OCI-LY3 (cell line): ENCODE measurements around the gene LSM7.

Source experiments
- H2AFZ ChIP-seq: fragments of 200-600, 300-600 bp; shearing (Covaris generic); 2 replicates; pipeline ENCODE4 v1.6.0; 2014; ENCODE audit warnings: antibody characterized with exemption, low read depth, low read length
- H3K27ac ChIP-seq: fragments of 200-600, 300-600 bp; sonication (generic); 2 replicates; pipeline ENCODE4 v1.5.1; 2014; ENCODE audit warnings: mild to moderate bottlenecking, low read length, moderate library complexity, mixed read lengths
- H3K27me3 ChIP-seq: fragments of 200-600, 300-600 bp; sonication (generic); 2 replicates; pipeline ENCODE4 v1.6.1; 2014; ENCODE audit warnings: low read depth, low read length, mixed read lengths
- H3K36me3 ChIP-seq: fragments of 200-600, 300-600 bp; sonication (generic); replicated peaks from 2 replicates; pipeline ENCODE3; 2014; ENCODE audit warnings: low read depth, low read length, mixed read lengths
- H3K4me1 ChIP-seq: fragments of 300-600, 200-600 bp; sonication (generic); 2 replicates; pipeline ENCODE4 v1.6.1; 2014; ENCODE audit warnings: low read length, mixed read lengths
- H3K4me2 ChIP-seq: fragments of 200-600, 300-600 bp; sonication (generic); 2 replicates; pipeline ENCODE4 v1.6.1; 2014; ENCODE audit warnings: low read length, mixed read lengths
- H3K4me3 ChIP-seq: fragments of 300-600, 200-600 bp; sonication (generic); 2 replicates; pipeline ENCODE4 v1.5.1; 2014; ENCODE audit warnings: antibody characterized with exemption, mild to moderate bottlenecking, low read length, moderate library complexity
- H3K79me2 ChIP-seq: fragments of 300-600, 200-600 bp; shearing (Covaris generic); 2 replicates; pipeline ENCODE4 v1.6.1; 2014; ENCODE audit warnings: mild to moderate bottlenecking, low read length, mixed read lengths
- H3K9ac ChIP-seq: fragments of 300-600, 200-600 bp; shearing (Covaris generic); 2 replicates; pipeline ENCODE4 v1.6.0; 2014; ENCODE audit warnings: mild to moderate bottlenecking, low read length, moderate library complexity
- H3K9me3 ChIP-seq: fragments of 200-600, 300-600 bp; shearing (Covaris generic); 2 replicates; pipeline ENCODE4 v1.6.1; 2014; ENCODE audit warnings: low read length, mixed read lengths; ENCODE audit not compliant: insufficient read depth
- H4K20me1 ChIP-seq: fragments of 200-600, 300-600 bp; sonication (generic); 2 replicates; pipeline ENCODE4 v1.6.1; 2016; ENCODE audit warnings: low read length, mixed read lengths; ENCODE audit not compliant: insufficient read depth
- EZH2phosphoT487 ChIP-seq: fragments of 200-600 bp; shearing (Covaris generic); IDR thresholded peaks from 2 replicates; pipeline ENCODE4 v1.6.1; 2018; ENCODE audit warnings: antibody characterized with exemption, mixed run types, low read depth
- TF ChIP-seq, protein P1 (sequence below): fragments of 200-600, 300-600 bp; sonication (generic); IDR thresholded peaks from 2 replicates; pipeline ENCODE4 v1.5.1; 2014; ENCODE audit warnings: antibody characterized with exemption, low read length, low read depth

The LSM7 gene

DNA sequence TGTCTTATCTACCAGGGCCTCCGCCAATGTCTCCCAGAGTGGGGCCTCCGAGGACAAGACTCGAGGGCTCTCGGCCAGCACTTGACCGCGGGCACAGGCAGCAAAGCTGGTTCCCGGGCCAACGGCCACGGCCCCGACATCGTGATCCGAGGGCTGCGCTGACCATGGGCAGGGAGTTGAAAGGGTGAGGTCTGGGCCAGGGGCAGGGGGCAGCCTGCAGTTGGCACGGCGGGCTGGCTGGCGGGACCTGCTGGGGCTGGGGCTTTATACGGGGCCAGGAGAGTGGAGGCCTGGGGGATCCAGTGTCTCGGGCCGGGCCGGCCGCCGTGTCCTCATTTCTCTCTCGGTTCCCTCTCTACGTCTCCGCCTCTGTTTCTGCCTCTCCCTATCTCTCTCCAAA is 10.6 kb downstream of the LSM7 start:
- Histone ChIP-seq H3K36me3 (peaks cover 5% of the 10 kb centered on the region), H3K4me1 (no peaks in the 10 kb centered on the region), H3K4me3 (no peak overlapping the region), H4K20me1 (no peaks in the 10 kb centered on the region), H3K27me3 (peaks cover 12% of the 10 kb centered on the region), H2AFZ (no peak overlapping the region), H3K9me3 (peaks cover 8% of the 10 kb centered on the region; the same call in 1 of the 2 replicates), H3K9ac (no peak overlapping the region), H3K27ac (no peak overlapping the region), H3K4me2 (no peak overlapping the region), H3K79me2 (no peaks in the 10 kb centered on the region)
- TF ChIP-seq, protein P1, sequence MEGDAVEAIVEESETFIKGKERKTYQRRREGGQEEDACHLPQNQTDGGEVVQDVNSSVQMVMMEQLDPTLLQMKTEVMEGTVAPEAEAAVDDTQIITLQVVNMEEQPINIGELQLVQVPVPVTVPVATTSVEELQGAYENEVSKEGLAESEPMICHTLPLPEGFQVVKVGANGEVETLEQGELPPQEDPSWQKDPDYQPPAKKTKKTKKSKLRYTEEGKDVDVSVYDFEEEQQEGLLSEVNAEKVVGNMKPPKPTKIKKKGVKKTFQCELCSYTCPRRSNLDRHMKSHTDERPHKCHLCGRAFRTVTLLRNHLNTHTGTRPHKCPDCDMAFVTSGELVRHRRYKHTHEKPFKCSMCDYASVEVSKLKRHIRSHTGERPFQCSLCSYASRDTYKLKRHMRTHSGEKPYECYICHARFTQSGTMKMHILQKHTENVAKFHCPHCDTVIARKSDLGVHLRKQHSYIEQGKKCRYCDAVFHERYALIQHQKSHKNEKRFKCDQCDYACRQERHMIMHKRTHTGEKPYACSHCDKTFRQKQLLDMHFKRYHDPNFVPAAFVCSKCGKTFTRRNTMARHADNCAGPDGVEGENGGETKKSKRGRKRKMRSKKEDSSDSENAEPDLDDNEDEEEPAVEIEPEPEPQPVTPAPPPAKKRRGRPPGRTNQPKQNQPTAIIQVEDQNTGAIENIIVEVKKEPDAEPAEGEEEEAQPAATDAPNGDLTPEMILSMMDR = no peak
- TF ChIP-seq EZH2phosphoT487 = no peak

DNA sequence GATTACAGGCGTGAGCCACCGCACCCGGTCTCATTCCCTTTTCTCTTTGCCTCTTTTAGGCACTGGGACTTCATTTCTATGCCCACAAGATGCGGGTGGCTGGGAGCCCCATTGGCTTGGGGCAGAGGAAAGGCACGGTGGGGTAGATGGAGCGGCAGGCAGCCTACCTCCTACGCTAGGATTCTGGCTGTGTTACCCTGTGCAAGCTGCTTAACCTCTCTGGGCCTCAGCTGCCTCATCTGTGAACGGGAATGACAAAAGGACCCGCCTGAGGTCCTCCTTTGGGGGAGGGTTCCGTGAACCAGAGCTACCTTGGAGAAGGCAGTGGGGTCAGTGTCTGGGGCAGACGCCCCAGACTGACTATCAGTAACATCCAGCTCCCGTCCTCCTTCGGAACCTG is 11.1 kb downstream of the LSM7 start:
- Histone ChIP-seq H2AFZ (no peak overlapping the region), H3K27me3 (peaks cover 12% of the 10 kb centered on the region), H3K4me2 (no peak overlapping the region), H3K79me2 (no peaks in the 10 kb centered on the region), H3K36me3 (peaks cover 5% of the 10 kb centered on the region), H3K4me3 (no peak overlapping the region), H3K9me3 (peaks cover 8% of the 10 kb centered on the region; the same call in 1 of the 2 replicates), H3K4me1 (no peaks in the 10 kb centered on the region), H3K27ac (no peak overlapping the region), H4K20me1 (no peaks in the 10 kb centered on the region), H3K9ac (no peak overlapping the region)
- TF ChIP-seq, protein P1 = no peak
- TF ChIP-seq EZH2phosphoT487 = no peak

DNA sequence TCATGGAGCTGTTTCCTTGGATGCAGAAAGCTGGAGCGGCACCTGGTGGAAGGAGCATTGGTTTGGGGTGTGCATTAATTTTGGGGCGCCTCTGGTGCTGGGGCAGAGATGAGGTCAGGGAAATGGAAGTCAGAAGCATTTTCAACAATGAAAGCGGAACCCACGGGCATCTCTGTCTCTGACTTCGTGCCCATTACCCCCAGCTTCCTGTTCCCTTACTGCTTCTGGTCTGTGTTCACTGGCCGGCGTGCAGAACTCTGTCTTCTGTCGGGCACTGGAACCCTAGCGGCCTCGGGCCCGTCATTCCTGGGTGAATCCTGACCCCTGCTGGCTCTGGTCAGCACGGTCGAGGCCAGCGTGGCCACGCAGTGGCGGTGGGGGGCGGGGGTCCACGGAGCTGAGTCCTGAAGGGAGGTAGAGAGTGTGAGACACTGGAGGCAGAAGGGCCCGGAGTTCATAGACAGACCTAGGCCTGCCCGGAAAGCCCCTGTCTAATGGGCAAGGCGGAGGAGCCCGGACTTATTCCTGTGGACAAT is 12.5 kb downstream of the LSM7 start:
- H3K27ac ChIP-seq = no peak overlapping the region

DNA sequence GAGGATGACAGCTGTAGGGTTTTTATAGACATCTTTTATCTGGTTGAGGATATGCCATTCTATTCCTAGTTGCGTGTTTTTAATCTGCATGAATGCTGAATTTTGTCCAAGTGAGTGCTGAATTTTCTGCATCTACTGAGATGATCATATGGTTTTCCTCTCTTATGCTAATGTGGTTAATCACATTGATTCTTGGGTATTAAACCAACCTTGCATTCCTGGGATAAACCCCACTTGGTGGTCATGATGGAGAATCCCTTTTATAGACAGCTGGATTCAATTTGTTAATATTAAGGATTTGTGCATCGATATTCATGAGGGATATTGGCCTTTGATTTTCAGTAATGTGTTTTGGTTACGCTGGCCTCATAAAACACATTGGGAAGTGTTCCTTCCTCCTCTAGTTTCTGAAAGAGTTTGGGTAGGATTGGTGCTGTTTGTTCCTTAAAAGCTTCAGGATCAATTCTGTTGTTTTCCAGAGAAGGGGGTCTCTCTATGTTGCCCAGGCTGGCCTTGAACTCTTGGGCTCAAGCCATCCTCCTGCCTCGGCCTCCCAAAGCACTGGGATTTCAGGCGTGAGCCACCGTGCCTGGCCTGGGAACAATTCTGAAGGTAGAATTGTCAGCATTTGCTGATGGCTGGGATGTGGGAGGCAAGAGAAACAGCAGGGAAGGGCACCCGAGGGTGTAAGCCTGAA is 13.1 kb downstream of the LSM7 start:
- H3K4me1 ChIP-seq = no peaks in the 10 kb centered on the region

More for the DNA sequence above, 12.5 kb downstream of the LSM7 start:
- Histone ChIP-seq H3K9ac (no peak overlapping the region), H3K4me2 (no peak overlapping the region; the same call in 1 of the 2 replicates), H3K36me3 (peaks cover 1% of the 10 kb centered on the region), H4K20me1 (no peaks in the 10 kb centered on the region), H3K4me1 (no peaks in the 10 kb centered on the region), H3K4me3 (no peak overlapping the region), H3K79me2 (no peaks in the 10 kb centered on the region), H3K27me3 (peaks cover 12% of the 10 kb centered on the region), H2AFZ (0 out of 2 replicates have a peak overlapping the region, but pooled peaks have one; percentile 20), H3K9me3 (peaks cover 8% of the 10 kb centered on the region; the same call in 1 of the 2 replicates)
- TF ChIP-seq EZH2phosphoT487 = no peak
- TF ChIP-seq, protein P1 = peak; percentile 70

More for the DNA sequence above, 13.1 kb downstream of the LSM7 start:
- Histone ChIP-seq H3K9ac (no peak overlapping the region), H3K4me2 (no peak overlapping the region), H3K36me3 (no peaks in the 10 kb centered on the region), H4K20me1 (no peaks in the 10 kb centered on the region), H2AFZ (no peak overlapping the region), H3K27ac (no peak overlapping the region), H3K79me2 (no peaks in the 10 kb centered on the region), H3K27me3 (peaks cover 12% of the 10 kb centered on the region), H3K9me3 (peaks cover 8% of the 10 kb centered on the region; the same call in 1 of the 2 replicates), H3K4me3 (no peak overlapping the region)
- no peak for TF ChIP-seq EZH2phosphoT487
- TF ChIP-seq, protein P1 = no peak
